ENCODE results near the gene RFX6.
"Not testable (repeated sequence)": the region's sequence is repeated elsewhere in the genome, so short reads cannot be mapped to it uniquely, and the experiment has no call there.

The RFX6 gene, protein sequence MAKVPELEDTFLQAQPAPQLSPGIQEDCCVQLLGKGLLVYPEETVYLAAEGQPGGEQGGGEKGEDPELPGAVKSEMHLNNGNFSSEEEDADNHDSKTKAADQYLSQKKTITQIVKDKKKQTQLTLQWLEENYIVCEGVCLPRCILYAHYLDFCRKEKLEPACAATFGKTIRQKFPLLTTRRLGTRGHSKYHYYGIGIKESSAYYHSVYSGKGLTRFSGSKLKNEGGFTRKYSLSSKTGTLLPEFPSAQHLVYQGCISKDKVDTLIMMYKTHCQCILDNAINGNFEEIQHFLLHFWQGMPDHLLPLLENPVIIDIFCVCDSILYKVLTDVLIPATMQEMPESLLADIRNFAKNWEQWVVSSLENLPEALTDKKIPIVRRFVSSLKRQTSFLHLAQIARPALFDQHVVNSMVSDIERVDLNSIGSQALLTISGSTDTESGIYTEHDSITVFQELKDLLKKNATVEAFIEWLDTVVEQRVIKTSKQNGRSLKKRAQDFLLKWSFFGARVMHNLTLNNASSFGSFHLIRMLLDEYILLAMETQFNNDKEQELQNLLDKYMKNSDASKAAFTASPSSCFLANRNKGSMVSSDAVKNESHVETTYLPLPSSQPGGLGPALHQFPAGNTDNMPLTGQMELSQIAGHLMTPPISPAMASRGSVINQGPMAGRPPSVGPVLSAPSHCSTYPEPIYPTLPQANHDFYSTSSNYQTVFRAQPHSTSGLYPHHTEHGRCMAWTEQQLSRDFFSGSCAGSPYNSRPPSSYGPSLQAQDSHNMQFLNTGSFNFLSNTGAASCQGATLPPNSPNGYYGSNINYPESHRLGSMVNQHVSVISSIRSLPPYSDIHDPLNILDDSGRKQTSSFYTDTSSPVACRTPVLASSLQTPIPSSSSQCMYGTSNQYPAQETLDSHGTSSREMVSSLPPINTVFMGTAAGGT

DNA sequence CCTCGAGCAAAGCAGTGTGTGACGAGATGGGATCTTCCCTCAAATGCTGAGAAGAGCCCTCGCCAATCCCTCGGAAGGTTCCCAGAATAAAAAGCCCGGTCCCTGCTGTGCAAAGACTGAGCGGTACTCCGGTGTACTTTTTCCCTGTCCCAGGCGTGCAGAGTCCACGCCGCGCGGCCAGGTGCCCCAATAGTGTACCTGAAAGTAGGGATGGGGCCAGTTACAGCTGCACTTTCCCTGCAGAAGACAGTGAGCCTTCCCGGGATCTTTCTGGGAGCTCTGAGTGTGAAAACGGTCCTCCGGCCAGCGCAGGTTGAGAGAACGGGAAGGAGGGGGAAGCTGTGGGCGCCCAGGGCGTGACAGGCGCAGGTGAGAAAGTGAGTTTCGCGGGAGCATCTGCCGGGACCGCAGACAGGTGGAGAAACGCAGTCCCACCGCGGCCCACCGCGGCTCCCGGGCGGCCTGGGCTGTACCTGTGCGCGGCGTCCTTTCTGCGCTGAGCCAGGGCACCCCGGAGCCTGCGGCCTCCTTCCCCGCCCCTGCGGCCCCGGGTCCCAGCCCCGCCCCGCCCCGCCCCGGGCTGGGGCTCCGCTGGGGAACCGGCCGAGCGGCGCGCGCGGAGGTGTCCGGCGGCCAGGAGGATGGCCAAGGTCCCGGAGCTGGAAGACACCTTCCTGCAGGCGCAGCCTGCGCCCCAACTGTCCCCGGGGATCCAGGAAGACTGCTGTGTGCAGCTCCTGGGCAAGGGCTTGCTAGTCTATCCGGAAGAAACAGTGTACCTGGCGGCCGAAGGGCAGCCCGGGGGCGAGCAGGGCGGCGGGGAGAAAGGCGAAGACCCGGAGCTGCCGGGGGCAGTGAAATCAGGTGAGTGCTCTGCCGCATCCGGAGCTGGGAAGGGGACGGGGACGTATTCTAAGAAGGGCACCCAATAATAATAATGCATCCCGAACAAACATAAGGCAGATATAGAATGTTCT lies at the start of gene RFX6:
Gene RFX6 (plus strand): TSS at position 608 of the 977 bp plus-strand sequence. CDS start 34 bp downstream, at position 642.
- no peaks in the 10 kb centered on the region for H3K27me3 ChIP-seq

DNA sequence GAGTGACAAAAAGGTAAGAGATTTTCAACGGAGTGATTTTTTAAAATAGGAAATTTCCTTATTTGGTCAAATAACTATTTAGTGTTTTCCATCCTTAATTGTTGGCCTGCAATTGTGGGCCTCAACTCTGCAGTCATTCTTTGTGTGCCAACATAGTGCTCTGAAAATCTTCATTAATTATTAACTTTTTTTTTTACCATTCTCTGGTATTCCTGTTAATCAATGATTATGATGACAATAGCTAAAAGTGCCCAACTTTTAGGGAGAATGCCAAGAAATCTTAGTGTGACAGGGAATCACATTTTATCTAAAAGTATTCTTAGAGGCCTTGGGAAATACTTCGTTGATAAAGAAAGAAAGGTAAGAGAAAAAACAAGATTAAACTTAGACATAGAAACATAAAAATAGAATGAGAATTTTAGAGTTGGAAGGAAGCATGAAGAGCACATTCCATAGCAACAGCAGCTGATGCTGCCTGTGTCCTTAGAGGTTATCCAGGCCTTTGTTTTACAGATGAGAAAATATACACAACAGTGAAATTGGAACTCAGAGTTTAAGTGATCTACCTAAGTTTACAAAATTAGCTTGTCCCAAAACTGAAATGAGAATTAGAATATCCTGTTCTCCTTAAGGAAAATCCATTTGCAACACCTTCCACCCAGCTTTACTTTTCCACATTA lies 49.3 kb upstream of the RFX6 start:
- Histone ChIP-seq H3K4me3 (no peak overlapping the region), H3K9me3 (no peaks in the 10 kb centered on the region), H3K27me3 (no peaks in the 10 kb centered on the region), H4K20me1 (no peaks in the 10 kb centered on the region), H3K4me1 (no peaks in the 10 kb centered on the region), H3K27ac (no peak overlapping the region), H3K9ac (no peak overlapping the region), H3K36me3 (no peaks in the 10 kb centered on the region), H3K4me2 (no peak overlapping the region)
- no peak for TF ChIP-seq Cebpa-rat (IDR thresholded peaks at IDR 0.05)

More for the DNA sequence above, at the start of gene RFX6:
- Histone ChIP-seq H3K4me2 (no peak within 1 kb of the TSS), H4K20me1 (no peaks in the 10 kb centered on the region), H3K9ac (no peak within 1 kb of the TSS), H3K4me1 (no peaks in the 10 kb centered on the region), H3K36me3 (no peaks in the 10 kb centered on the region), H3K4me3 (no peak within 1 kb of the TSS), H3K9me3 (peaks cover 5% of the 10 kb centered on the region; the same call in 1 of the 2 replicates), H3K27ac (no peak within 1 kb of the TSS)
- no peak for TF ChIP-seq Cebpa-rat (IDR thresholded peaks at IDR 0.05)

DNA sequence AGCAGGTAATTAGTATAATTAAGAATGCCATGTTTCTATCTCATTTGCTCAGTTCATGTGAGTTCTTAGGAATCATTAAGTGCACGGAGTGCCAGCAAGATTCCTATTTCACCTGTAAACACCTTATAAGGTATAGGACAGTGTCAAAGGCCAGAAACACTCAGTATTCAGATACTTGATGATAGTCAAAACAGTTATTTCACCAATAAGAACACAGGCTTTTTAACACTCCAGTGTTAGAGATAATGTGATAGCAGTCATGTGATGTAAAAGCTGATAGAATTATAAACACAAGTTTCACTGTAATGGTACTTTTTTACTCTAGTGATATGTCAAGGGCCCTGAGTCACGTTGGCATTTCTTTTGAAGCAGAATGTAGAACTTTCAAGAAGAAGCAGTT lies 48.1 kb upstream of the RFX6 start, which contains the start of gene GPRC6A:
Gene GPRC6A (minus strand): TSS at position 101 of the 400 bp plus-strand sequence. CDS start 70 bp downstream, at position 31.
- H3K36me3 ChIP-seq, result no peaks in the 10 kb centered on the region
- H3K9me3 ChIP-seq, result no peaks in the 10 kb centered on the region
- TF ChIP-seq Cebpa-rat (IDR thresholded peaks at IDR 0.05), result no peak
- no peak within 1 kb of the TSS for H3K4me3 ChIP-seq
- no peaks in the 10 kb centered on the region for H4K20me1 ChIP-seq
- H3K27ac ChIP-seq, result no peak within 1 kb of the TSS
- H3K9ac ChIP-seq, result no peak within 1 kb of the TSS
- H3K4me1 ChIP-seq, result no peaks in the 10 kb centered on the region
- no peaks in the 10 kb centered on the region for H3K27me3 ChIP-seq
- H3K4me2 ChIP-seq, result no peak within 1 kb of the TSS

DNA sequence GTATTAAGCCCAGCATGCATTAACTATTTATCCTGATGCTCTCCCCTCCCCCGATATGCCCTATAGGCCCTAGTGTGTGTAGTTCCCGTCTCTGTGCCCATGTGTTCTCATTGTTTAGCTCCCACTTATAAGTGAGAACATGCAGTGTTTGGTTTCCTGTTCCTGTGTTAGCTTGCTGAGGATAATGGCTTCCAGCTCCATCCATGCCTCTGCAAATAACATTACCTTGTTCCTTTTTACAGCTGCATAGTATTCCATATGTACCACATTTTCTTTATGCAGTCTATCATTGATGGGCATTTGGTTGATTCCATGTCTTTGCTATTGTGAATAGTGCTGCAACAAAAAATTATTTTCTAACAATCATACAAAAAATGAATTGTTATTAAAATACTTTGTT lies 42.5 kb upstream of the RFX6 start:
- H3K9ac ChIP-seq, H3K4me3 ChIP-seq, H3K36me3 ChIP-seq, H3K4me2 ChIP-seq, H3K4me1 ChIP-seq, H3K9me3 ChIP-seq, H4K20me1 ChIP-seq, H3K27me3 ChIP-seq, H3K27ac ChIP-seq: not testable (repeated sequence)

DNA sequence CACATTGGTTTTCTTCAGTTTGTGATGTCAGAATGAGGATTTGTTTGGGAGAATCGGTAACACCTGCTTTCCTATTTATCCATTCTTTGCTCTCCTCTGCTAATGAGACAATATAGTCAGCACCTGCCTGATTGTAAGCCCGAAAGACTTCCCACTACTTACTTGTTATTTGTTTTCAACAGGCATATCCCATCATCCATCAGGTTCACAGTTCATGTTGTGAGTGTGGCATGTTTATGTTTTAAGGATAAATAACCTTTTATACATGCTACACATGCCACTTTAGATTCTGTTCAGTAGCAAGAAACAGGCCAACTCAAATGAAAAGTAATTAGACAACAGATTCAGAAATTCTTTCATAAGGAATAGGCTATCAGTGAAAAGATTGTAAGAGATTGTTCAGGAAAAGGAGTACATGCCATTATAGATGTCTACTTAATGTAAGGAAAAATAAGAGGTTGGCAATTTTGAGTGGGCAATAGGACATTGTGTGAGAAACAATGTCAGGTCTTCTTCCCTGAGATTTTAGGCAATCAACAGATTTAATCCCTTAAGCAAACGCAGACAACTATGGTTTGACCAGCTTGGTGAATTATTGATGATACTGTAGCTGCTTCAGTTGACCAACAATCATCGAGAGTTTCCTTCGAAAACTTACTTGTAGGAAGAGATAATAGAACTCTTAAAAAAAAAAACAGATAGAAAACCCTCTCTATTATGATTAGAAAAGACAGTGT lies 40.3 kb upstream of the RFX6 start:
- no peak overlapping the region for H3K4me2 ChIP-seq
- no peaks in the 10 kb centered on the region for H3K27me3 ChIP-seq
- no peak overlapping the region for H3K27ac ChIP-seq
- no peak overlapping the region for H3K4me3 ChIP-seq
- H3K9me3 ChIP-seq, result no peaks in the 10 kb centered on the region
- no peaks in the 10 kb centered on the region for H4K20me1 ChIP-seq
- no peaks in the 10 kb centered on the region for H3K36me3 ChIP-seq
- no peak overlapping the region for H3K9ac ChIP-seq
- H3K4me1 ChIP-seq, result no peaks in the 10 kb centered on the region
- TF ChIP-seq Cebpa-rat (IDR thresholded peaks at IDR 0.05), result no peak

DNA sequence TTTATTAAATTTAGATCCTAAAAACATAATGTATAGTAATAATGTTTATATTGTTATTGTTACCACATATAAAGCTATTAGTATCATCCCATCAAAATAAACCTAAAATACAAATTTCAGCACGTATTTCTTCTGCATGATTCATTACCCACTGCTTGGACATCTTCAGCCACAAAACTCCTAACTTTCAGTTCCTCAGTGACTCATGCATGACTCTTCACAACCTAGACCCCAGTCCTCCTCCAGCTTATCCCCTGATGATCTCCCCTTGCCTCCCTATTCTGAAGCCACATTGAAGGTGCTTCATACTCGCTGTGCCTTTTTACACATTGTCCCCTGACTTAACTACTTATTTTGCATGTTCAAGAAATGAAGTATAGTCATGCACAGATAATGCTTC lies 37.0 kb upstream of the RFX6 start:
- H3K27me3 ChIP-seq, result no peaks in the 10 kb centered on the region
- H3K9ac ChIP-seq, result no peak overlapping the region
- no peak overlapping the region for H3K27ac ChIP-seq
- H3K4me3 ChIP-seq, result no peak overlapping the region
- no peak for TF ChIP-seq Cebpa-rat (IDR thresholded peaks at IDR 0.05)
- H4K20me1 ChIP-seq, result no peaks in the 10 kb centered on the region
- no peak overlapping the region for H3K4me2 ChIP-seq
- no peaks in the 10 kb centered on the region for H3K36me3 ChIP-seq
- H3K9me3 ChIP-seq, result no peaks in the 10 kb centered on the region
- H3K4me1 ChIP-seq, result no peaks in the 10 kb centered on the region

DNA sequence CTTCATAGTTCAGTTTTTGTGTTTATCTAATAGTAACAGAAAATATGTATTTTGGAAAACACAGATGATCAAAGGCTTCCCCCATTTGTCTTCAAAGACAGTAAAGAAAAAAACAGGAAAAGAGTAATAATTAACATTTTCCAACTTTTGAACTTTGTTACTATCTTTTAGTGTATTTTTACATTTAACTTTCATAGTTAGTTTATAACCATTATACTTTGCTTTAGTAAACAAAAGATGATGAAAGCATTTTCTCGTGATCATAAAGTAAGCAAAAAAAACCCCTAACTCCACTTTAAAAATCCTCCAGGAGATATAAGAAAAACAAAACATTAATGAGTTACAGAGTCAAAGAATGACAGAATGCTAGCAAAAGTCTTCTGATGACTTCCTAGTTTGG lies 34.6 kb upstream of the RFX6 start:
- no peak for TF ChIP-seq Cebpa-rat (IDR thresholded peaks at IDR 0.05)
- no peaks in the 10 kb centered on the region for H3K4me1 ChIP-seq
- no peak overlapping the region for H3K4me2 ChIP-seq
- no peak overlapping the region for H3K4me3 ChIP-seq
- no peaks in the 10 kb centered on the region for H3K9me3 ChIP-seq
- H3K9ac ChIP-seq, result no peak overlapping the region
- no peaks in the 10 kb centered on the region for H4K20me1 ChIP-seq
- no peaks in the 10 kb centered on the region for H3K36me3 ChIP-seq
- no peak overlapping the region for H3K27ac ChIP-seq
- H3K27me3 ChIP-seq, result no peaks in the 10 kb centered on the region

DNA sequence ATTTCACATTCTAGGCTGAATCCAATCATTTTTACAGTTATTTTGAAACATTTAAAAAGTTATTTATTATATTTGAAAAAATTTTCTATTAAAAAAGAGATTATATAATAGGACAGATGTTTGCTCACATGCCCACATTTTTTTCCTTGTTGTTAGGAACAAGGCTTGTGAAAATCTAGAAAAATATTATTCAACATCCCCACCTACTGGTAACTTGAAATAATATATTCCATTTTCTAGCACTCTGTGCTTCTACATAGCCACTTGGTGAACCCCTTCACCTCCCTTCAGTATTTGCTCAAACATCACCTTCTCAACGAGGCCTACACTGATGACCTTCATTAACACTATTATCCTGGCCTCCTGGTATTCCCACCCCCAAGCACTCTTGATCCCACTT lies 29.8 kb upstream of the RFX6 start:
- no peak for TF ChIP-seq Cebpa-rat (IDR thresholded peaks at IDR 0.05)
- Histone ChIP-seq H4K20me1 (no peaks in the 10 kb centered on the region), H3K4me2 (no peak overlapping the region), H3K36me3 (no peaks in the 10 kb centered on the region), H3K4me1 (no peaks in the 10 kb centered on the region), H3K27ac (no peak overlapping the region), H3K9ac (no peak overlapping the region), H3K9me3 (0 out of 2 replicates have a peak, but pooled peaks cover 3% of the 10 kb centered on the region), H3K27me3 (no peaks in the 10 kb centered on the region), H3K4me3 (no peak overlapping the region)

Measured in BLaER1 (cell line).